H9 (cell line): Measurements from ENCODE around the gene SLC30A3. TPM values are rescaled to one million over a fixed set of nuclear protein-coding genes. Genes with fewer than 3 reads are reported as not detected.

Source experiments
- DNase-seq: peaks from one replicate; pipeline ENCODE4 v3.0.0-alpha.2; 2017
- H2AFZ ChIP-seq: one replicate; pipeline ENCODE4 v1.6.1; 2013; ENCODE audit warnings: mild to moderate bottlenecking, low read length, control low read depth, moderate library complexity
- H2AK5ac ChIP-seq: 2 replicates; pipeline ENCODE4 v1.6.1; 2013; ENCODE audit warnings: low read length, control low read depth, mixed read lengths; ENCODE audit not compliant: insufficient read length
- H2BK120ac ChIP-seq: one replicate; pipeline ENCODE4 v1.6.1; 2013; ENCODE audit warnings: low read depth, mild to moderate bottlenecking, low read length, control low read depth, inconsistent platforms; ENCODE audit not compliant: poor library complexity, severe bottlenecking
- H2BK12ac ChIP-seq: 2 replicates; pipeline ENCODE4 v1.6.1; 2013; ENCODE audit warnings: low read length, control low read depth, mixed read lengths, low read depth; ENCODE audit not compliant: insufficient read length
- H2BK15ac ChIP-seq: 2 replicates; pipeline ENCODE4 v1.6.1; 2013; ENCODE audit warnings: low read depth, low read length, control low read depth
- H2BK20ac ChIP-seq: one replicate; pipeline ENCODE4 v1.6.1; 2013; ENCODE audit warnings: low read depth, mild to moderate bottlenecking, low read length, control low read depth, inconsistent platforms; ENCODE audit not compliant: poor library complexity, severe bottlenecking
- H2BK5ac ChIP-seq: 2 replicates; pipeline ENCODE4 v1.6.1; 2013; ENCODE audit warnings: low read length, control low read depth, mixed read lengths; ENCODE audit not compliant: insufficient read length
- H3K14ac ChIP-seq: 2 replicates; pipeline ENCODE4 v1.6.1; 2013; ENCODE audit warnings: low read length, control low read depth; ENCODE audit not compliant: insufficient read depth
- H3K18ac ChIP-seq: 2 replicates; pipeline ENCODE4 v1.6.1; 2013; ENCODE audit warnings: low read depth, mild to moderate bottlenecking, mixed read lengths, low read length, control low read depth; ENCODE audit not compliant: insufficient read length
- H3K23ac ChIP-seq: 2 replicates; pipeline ENCODE4 v1.6.1; 2013; ENCODE audit warnings: low read length, control low read depth, mixed read lengths, low read depth; ENCODE audit not compliant: insufficient read length
- H3K23me2 ChIP-seq: 2 replicates; pipeline ENCODE4 v1.6.1; 2013; ENCODE audit warnings: low read depth, mild to moderate bottlenecking, mixed read lengths, low read length, control low read depth; ENCODE audit not compliant: insufficient read length, poor library complexity, severe bottlenecking
- H3K27ac ChIP-seq: 2 replicates; pipeline ENCODE4 v1.5.1; 2013; ENCODE audit warnings: low read length, control low read depth, mixed read lengths, low read depth; ENCODE audit not compliant: insufficient read length
- H3K27me3 ChIP-seq: 2 replicates; pipeline ENCODE4 v1.6.1; 2013; ENCODE audit warnings: low read length, control low read depth, inconsistent platforms; ENCODE audit not compliant: insufficient read depth
- H3K4ac ChIP-seq: 2 replicates; pipeline ENCODE4 v1.6.1; 2013; ENCODE audit warnings: low read depth, mild to moderate bottlenecking, control low read depth, inconsistent platforms, low read length, moderate library complexity
- H3K4me1 ChIP-seq: 2 replicates; pipeline ENCODE4 v1.6.1; 2013; ENCODE audit warnings: low read length, control low read depth, inconsistent platforms; ENCODE audit not compliant: insufficient read depth
- H3K4me2 ChIP-seq: 2 replicates; pipeline ENCODE4 v1.6.1; 2013; ENCODE audit warnings: low read length, control low read depth, mixed read lengths; ENCODE audit not compliant: insufficient read length, insufficient read depth
- H3K56ac ChIP-seq: 2 replicates; pipeline ENCODE4 v1.6.1; 2013; ENCODE audit warnings: low read depth, mild to moderate bottlenecking, mixed read lengths, low read length, control low read depth; ENCODE audit not compliant: insufficient read length
- H3K79me1 ChIP-seq: 2 replicates; pipeline ENCODE4 v1.6.1; 2013; ENCODE audit warnings: low read depth, mild to moderate bottlenecking, moderate library complexity, low read length, control low read depth, inconsistent platforms; ENCODE audit not compliant: insufficient read depth, poor library complexity, severe bottlenecking
- H3K79me2 ChIP-seq: 2 replicates; pipeline ENCODE4 v1.6.1; 2013; ENCODE audit warnings: low read length, control low read depth, inconsistent platforms; ENCODE audit not compliant: insufficient read depth
- H3K9ac ChIP-seq: 2 replicates; pipeline ENCODE4 v1.6.1; 2013; ENCODE audit warnings: low read length, control low read depth, mixed read lengths; ENCODE audit not compliant: insufficient read length; ENCODE audit errors: extremely low read depth
- H3K9me3 ChIP-seq: one replicate; pipeline ENCODE4 v1.6.1; 2013; ENCODE audit warnings: low read depth, low read length, inconsistent platforms; ENCODE audit not compliant: control insufficient read depth
- H3T11ph ChIP-seq: one replicate; pipeline ENCODE4 v1.6.1; 2013; ENCODE audit warnings: mild to moderate bottlenecking, low read length, control low read depth, inconsistent platforms
- H4K20me1 ChIP-seq: one replicate; pipeline ENCODE4 v1.6.1; 2013; ENCODE audit not compliant: control insufficient read depth, insufficient read length, insufficient read depth
- H4K5ac ChIP-seq: 2 replicates; pipeline ENCODE4 v1.6.1; 2013; ENCODE audit warnings: low read depth, mild to moderate bottlenecking, mixed read lengths, low read length, control low read depth; ENCODE audit not compliant: insufficient read length
- H4K8ac ChIP-seq: replicated peaks from 2 replicates; pipeline ENCODE4 v1.6.1; 2013; ENCODE audit warnings: low read length, control low read depth, mixed read lengths, low read depth; ENCODE audit not compliant: insufficient read length
- H4K91ac ChIP-seq: 2 replicates; pipeline ENCODE4 v1.6.1; 2013; ENCODE audit warnings: low read depth, mild to moderate bottlenecking, moderate library complexity, mixed read lengths, low read length, control low read depth; ENCODE audit not compliant: insufficient read length
- H3K27ac Mint-ChIP-seq, 3 experiments: 2 replicates in 2 of 3; 3 replicates in 1 of 3; pipeline ENCODE4 v1.8.0; 2020 to 2021; ENCODE audit warnings: mixed read lengths in 3 of 3, mild to moderate bottlenecking in 1 of 3, moderate library complexity in 1 of 3
- H3K27me3 Mint-ChIP-seq: 2 replicates; pipeline ENCODE4 v1.8.0; 2021; ENCODE audit warnings: low read depth, mild to moderate bottlenecking, moderate library complexity, mixed read lengths
- H3K36me3 Mint-ChIP-seq, 3 experiments: 2 replicates in 2 of 3; 3 replicates in 1 of 3; pipeline ENCODE4 v1.8.0; 2020 to 2021; ENCODE audit warnings: low read depth in 3 of 3, mixed read lengths in 3 of 3; ENCODE audit not compliant: insufficient read depth in 1 of 3
- H3K4me1 Mint-ChIP-seq, 2 experiments: 2 replicates each; pipeline ENCODE4 v1.8.0; 2020; ENCODE audit warnings: mixed read lengths in 2 of 2
- H3K4me3 Mint-ChIP-seq, 2 experiments: 2 replicates in 1 of 2; 3 replicates in 1 of 2; pipeline ENCODE4 v1.8.0; 2020 to 2021; ENCODE audit warnings: mild to moderate bottlenecking in 2 of 2, mixed read lengths in 2 of 2, moderate library complexity in 1 of 2
- H3K9me3 Mint-ChIP-seq, 2 experiments: 2 replicates in 1 of 2; 3 replicates in 1 of 2; pipeline ENCODE4 v1.8.0; 2020; ENCODE audit warnings: mild to moderate bottlenecking in 2 of 2, mixed read lengths in 2 of 2, moderate library complexity in 1 of 2
- WGBS: extraction: QIAGEN DNeasy Blood & Tissue Kit; methylation state at CpG from one replicate; pipeline ENCODE4 v1.1.7; 2013; ENCODE audit warnings: missing lambda C conversion rate, low lambda C conversion rate, mixed read lengths; ENCODE audit not compliant: insufficient read length; ENCODE audit errors: extremely low coverage; 5-methylcytosine and 5-hydroxymethylcytosine counted together
- total RNA-seq: library from RNA; stranded (reverse); gene quantifications from 2 replicates; pipeline ENCODE4 v1.2.1, GENCODE V29; 2021
- TF ChIP-seq, protein P1 (sequence below): fragments of 200-600 bp; sonication (generic); conservative IDR thresholded peaks from 3 replicates; pipeline ENCODE4 v1.8.0; 2021; ENCODE audit warnings: antibody characterized with exemption, mild to moderate bottlenecking

SLC30A3 gene
- total RNA-seq, 1 experiment from 2014 or later, result 2.5 TPM

DNA sequence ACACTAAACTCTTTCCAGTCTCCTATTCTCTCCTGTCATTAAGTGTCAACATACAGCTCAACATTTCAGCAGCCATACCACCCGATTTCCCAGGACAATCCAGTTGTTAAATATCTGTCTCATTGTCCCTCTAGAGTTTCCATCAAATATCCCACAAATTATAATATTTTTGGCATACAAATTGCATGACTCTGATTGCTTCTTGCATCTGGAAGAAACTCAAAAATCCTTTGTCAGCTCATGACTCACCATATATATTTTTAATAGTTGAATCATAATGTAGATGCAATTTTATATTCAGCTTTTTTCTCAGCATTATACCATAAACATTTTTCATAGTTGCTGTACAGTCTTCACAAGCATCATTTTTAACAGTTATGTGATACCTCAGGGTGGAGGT is 7.2 kb downstream of the SLC30A3 start:
- H2BK20ac ChIP-seq, result no peak overlapping the region
- H3K14ac ChIP-seq, result no peak overlapping the region
- H3K4me1 ChIP-seq, result no peaks in the 10 kb centered on the region
- no peak overlapping the region for H3K27ac ChIP-seq
- no peak overlapping the region for H3K4me2 ChIP-seq
- no peaks in the 10 kb centered on the region for H3K9me3 Mint-ChIP-seq
- H3K18ac ChIP-seq, result no peak overlapping the region
- TF ChIP-seq, protein P1, sequence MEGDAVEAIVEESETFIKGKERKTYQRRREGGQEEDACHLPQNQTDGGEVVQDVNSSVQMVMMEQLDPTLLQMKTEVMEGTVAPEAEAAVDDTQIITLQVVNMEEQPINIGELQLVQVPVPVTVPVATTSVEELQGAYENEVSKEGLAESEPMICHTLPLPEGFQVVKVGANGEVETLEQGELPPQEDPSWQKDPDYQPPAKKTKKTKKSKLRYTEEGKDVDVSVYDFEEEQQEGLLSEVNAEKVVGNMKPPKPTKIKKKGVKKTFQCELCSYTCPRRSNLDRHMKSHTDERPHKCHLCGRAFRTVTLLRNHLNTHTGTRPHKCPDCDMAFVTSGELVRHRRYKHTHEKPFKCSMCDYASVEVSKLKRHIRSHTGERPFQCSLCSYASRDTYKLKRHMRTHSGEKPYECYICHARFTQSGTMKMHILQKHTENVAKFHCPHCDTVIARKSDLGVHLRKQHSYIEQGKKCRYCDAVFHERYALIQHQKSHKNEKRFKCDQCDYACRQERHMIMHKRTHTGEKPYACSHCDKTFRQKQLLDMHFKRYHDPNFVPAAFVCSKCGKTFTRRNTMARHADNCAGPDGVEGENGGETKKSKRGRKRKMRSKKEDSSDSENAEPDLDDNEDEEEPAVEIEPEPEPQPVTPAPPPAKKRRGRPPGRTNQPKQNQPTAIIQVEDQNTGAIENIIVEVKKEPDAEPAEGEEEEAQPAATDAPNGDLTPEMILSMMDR, result no peak
- peaks cover under 1% of the 10 kb centered on the region; the same call in 1 of the 2 replicates for H3K27me3 ChIP-seq
- no peak for DNase-seq
- peaks cover 65% of the 10 kb centered on the region for H3K27me3 Mint-ChIP-seq
- no peaks in the 10 kb centered on the region for H3K9me3 ChIP-seq
- no peaks in the 10 kb centered on the region for H3K79me2 ChIP-seq
- no peak overlapping the region for H3K27ac Mint-ChIP-seq
- H3K4me3 Mint-ChIP-seq, result no peak overlapping the region
- H3K56ac ChIP-seq, result no peak overlapping the region
- no peak overlapping the region for H2BK12ac ChIP-seq
- no peak overlapping the region for H2AFZ ChIP-seq
- H3K23ac ChIP-seq, result no peak overlapping the region
- H3K4me1 Mint-ChIP-seq, result peaks cover 12 to 15% of the 10 kb centered on the region in 2 experiments
- H3K79me1 ChIP-seq, result no peaks in the 10 kb centered on the region
- no peaks in the 10 kb centered on the region for H3K23me2 ChIP-seq
- H2BK5ac ChIP-seq, result no peak overlapping the region
- H3K4ac ChIP-seq, result no peak overlapping the region
- no peak overlapping the region for H3K9ac ChIP-seq
- no peak overlapping the region for H2BK120ac ChIP-seq
- WGBS, result no CpG with 5 or more reads among the region's 1 CpG
- no peak overlapping the region for H2BK15ac ChIP-seq
- H2AK5ac ChIP-seq, result no peak overlapping the region
- H4K8ac ChIP-seq, result no peak overlapping the region
- H4K20me1 ChIP-seq, result no peaks in the 10 kb centered on the region
- no peak overlapping the region for H3T11ph ChIP-seq
- no peak overlapping the region for H4K5ac ChIP-seq
- no peaks in the 10 kb centered on the region for H3K36me3 Mint-ChIP-seq
- H4K91ac ChIP-seq, result no peak overlapping the region
